ENCODE measurements around the gene BRINP1.

The BRINP1 gene

DNA sequence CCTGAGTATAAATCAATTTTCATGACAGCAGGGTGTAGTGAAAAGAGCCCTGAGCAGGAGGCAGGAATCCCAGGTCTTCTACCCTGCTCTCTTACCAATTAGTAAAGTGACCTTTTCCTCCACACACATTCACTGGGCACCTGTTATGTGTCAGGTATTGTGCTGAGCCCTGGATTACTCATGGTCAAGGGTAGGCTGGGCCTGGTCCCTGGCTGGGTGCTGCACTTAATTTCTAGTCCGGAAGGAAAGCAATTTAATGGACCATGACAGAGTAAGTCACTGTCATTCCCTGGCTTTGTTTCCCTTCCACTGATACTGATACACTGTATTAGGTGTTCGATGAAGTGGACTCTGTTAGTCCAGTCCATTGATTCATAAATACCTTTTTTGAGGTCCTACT lies 29.1 kb upstream of the BRINP1 start:
- no peak for DNase-seq (ENCODE audit: low read depth, low spot score)
- TF ChIP-seq, protein P1, sequence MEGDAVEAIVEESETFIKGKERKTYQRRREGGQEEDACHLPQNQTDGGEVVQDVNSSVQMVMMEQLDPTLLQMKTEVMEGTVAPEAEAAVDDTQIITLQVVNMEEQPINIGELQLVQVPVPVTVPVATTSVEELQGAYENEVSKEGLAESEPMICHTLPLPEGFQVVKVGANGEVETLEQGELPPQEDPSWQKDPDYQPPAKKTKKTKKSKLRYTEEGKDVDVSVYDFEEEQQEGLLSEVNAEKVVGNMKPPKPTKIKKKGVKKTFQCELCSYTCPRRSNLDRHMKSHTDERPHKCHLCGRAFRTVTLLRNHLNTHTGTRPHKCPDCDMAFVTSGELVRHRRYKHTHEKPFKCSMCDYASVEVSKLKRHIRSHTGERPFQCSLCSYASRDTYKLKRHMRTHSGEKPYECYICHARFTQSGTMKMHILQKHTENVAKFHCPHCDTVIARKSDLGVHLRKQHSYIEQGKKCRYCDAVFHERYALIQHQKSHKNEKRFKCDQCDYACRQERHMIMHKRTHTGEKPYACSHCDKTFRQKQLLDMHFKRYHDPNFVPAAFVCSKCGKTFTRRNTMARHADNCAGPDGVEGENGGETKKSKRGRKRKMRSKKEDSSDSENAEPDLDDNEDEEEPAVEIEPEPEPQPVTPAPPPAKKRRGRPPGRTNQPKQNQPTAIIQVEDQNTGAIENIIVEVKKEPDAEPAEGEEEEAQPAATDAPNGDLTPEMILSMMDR (IDR thresholded peaks at IDR 0.05; ENCODE audit: insufficient read depth, low read length, missing control alignments), result no peak
- ChIA-PET POLR2A (no interaction called here), CTCF (no interaction called here)
- H3K4me3 ChIP-seq (ENCODE audit: low read depth, low read length), result no peak overlapping the region

DNA sequence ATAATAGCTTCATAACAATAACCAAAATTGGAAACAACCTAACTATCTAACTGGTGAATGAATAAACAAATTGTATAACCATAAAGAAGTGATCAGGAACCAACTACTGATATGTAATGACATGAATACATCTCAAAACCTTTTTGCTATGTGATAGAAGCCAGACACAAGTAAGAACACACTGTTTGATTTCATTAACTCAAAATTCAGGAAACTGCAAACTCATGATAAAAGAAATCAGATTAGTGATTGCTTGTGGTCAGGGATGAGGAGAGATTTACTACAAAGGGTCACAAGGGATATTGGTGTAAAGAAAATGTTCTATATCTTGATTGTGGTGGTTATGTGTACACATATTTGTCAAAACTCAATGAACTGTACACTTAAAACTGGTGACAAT lies 22.6 kb upstream of the BRINP1 start:
- ChIA-PET POLR2A (no interaction called here), CTCF (no interaction called here)
- DNase-seq (ENCODE audit: low read depth, low spot score), result no peak
- H3K4me3 ChIP-seq (ENCODE audit: low read depth, low read length), result no peak overlapping the region
- TF ChIP-seq, protein P1 (IDR thresholded peaks at IDR 0.05; ENCODE audit: insufficient read depth, low read length, missing control alignments), result no peak

DNA sequence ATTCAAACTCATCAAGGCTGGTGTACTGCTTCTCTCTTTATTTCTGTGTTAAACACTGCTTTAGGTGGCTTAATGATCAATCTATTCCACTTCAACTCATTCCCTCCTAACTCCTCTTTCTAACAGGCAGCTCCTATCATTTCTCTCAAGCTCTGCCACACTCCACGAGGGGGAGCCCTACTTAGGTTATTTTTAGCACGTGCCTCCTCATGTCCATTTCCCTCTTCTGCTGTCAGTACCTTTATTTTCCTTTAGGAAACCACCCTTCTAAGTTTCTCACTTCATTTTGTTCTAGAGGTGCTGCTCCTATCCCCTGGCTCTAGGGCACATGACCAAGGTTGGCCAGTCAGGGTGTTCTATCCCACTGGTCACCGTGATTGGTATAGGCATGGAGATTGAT lies 6.7 kb upstream of the BRINP1 start:
- TF ChIP-seq, protein P1 (IDR thresholded peaks at IDR 0.05; ENCODE audit: insufficient read depth, low read length, missing control alignments), result no peak
- DNase-seq (ENCODE audit: low read depth, low spot score), result no peak
- ChIA-PET CTCF (no interaction called here), POLR2A (no interaction called here)
- H3K4me3 ChIP-seq (ENCODE audit: low read depth, low read length), result no peak overlapping the region

DNA sequence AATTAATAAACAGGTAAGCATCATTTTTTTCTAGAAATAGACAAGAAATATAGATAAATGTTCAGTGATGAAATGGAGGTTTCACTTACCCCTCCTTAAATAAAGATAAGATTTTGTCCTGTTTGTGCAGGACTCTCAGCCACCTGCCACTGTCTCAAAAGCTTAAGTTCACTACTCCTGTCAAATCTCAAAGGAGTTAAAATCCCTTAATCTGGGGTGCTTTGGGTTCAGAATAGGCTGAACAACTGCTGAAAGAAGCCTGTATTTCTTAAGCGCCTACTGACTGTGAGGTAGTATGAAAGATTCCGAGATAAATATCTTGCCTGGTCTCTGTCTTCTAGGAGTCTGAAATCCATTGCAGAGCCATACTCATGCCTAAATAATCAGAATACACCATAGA lies 3.7 kb upstream of the BRINP1 start:
- DNase-seq (ENCODE audit: low read depth, low spot score), result no peak
- H3K4me3 ChIP-seq (ENCODE audit: low read depth, low read length), result no peak overlapping the region
- TF ChIP-seq, protein P1 (IDR thresholded peaks at IDR 0.05; ENCODE audit: insufficient read depth, low read length, missing control alignments), result no peak
- CTCF ChIA-PET, result interaction anchor here (0.7 kb wide), 1 partner anchor 8 kb away, joined by 3 read pairs; no protein-coding TSS in a partner anchor
- POLR2A ChIA-PET, result no interaction called here

DNA sequence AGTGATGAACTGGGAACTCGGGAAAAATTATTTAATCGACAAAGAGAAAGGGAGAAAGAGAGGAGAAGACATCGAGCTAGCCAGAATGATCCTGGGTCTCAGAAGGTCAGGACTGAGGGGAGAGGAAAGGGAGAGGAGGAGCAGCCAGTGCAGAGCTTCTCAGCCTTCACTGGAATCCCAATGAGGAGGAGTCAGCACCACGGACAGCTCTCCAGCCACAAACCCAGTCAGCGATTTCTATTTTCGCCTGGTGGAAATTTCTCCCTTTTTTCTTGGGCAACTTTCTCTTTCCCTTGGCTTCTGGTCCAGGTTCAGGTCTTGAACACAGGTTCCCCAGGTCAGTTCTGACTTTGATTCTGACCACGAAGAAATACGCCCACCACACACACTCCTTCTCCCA lies 1.6 kb upstream of the BRINP1 start:
- DNase-seq (ENCODE audit: low read depth, low spot score), result no peak
- CTCF ChIA-PET, result no interaction called here
- H3K4me3 ChIP-seq (ENCODE audit: low read depth, low read length), result no peak overlapping the region
- TF ChIP-seq, protein P1 (IDR thresholded peaks at IDR 0.05; ENCODE audit: insufficient read depth, low read length, missing control alignments), result no peak
- POLR2A ChIA-PET, result interaction anchor here (0.6 kb wide), 1 partner anchor 992 kb away, joined by 3 read pairs; no protein-coding TSS in a partner anchor

DNA sequence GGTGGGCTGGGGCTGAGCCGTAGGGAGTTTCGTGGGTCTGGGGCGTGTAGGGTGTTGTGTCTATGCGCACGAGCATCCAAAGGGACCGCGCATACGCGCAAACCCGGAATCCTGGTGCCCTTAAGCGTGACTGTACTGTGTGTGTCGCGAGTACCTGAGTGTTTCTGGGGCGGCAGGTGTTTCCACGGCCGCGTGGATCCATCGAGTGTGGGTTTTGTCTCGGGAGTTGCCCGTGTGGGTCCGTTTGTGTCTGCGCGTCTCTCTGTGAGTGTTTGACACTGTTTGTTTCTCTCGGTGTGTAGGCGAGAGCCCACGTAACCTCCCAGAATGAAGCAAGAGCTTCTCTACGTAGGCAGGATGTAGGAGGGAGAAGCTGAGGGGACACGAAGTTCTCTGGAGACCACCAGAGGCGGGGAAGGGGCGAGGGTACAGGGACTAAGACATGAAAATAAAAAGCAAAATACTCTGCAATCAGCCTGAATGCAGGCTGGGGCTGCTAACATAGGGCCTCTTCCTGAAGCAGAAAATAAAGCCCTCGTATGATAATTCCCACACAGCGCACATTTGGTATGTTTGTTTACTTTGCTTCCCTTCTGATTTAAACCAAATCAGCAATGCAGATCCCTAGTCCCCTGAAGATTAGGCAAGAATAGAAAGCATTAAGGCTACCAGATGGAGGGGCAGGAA lies 588 bp upstream of the BRINP1 start:
- no peak for DNase-seq (ENCODE audit: low read depth, low spot score)
- ChIA-PET POLR2A (no interaction called here), CTCF (no interaction called here)
- no peak overlapping the region for H3K4me3 ChIP-seq (ENCODE audit: low read depth, low read length)
- TF ChIP-seq, protein P1 (IDR thresholded peaks at IDR 0.05; ENCODE audit: insufficient read depth, low read length, missing control alignments), result no peak
